SKM-1 (cell line): Measurements from ENCODE around the gene WNT11.

Source experiments
- DNase-seq: peaks from one replicate; lab custom pipeline; 2025; ENCODE audit not compliant: unreplicated experiment; lab: John Stamatoyannopoulos, UW

Gene WNT11

GRCh38 chr11:76219243-76219642 lies 12.9 kb upstream of the WNT11 start:
- no peak for DNase-seq

DNA sequence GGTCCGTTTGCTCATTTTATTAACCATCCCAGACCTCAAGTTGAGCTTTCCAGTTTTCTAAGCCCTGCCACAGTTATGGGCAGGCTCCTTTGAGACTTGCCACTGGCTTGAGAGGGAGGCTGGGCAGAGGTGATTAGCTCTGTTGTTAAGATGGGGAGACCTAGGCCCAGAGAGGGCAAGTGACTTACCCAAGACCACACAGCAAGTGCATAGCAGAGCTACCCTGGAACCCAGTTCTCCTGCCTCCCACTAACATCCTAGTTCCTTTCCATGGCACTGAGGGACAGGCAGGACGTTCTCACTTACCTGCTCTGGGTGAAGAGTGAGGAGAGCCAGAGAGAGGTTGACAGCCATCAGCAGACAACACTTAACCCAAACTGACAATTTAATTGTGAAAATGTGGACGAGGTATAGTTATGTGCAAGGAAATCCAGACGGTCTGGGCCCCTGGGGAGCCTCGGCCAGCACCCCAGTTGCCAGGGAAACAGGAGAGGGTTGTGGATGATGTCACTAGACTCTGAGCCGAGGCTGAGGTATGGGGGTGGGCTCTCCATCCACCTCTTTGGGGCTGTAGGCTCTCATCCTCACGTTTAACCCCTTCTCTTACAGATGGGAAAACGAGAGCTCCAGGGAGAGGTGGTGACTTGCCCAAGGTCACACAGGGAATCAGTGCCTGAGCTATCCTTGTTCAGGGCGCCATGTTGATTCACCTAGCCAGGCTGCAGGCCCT lies 12.3 kb upstream of the WNT11 start:
- DNase-seq = no peak

DNA sequence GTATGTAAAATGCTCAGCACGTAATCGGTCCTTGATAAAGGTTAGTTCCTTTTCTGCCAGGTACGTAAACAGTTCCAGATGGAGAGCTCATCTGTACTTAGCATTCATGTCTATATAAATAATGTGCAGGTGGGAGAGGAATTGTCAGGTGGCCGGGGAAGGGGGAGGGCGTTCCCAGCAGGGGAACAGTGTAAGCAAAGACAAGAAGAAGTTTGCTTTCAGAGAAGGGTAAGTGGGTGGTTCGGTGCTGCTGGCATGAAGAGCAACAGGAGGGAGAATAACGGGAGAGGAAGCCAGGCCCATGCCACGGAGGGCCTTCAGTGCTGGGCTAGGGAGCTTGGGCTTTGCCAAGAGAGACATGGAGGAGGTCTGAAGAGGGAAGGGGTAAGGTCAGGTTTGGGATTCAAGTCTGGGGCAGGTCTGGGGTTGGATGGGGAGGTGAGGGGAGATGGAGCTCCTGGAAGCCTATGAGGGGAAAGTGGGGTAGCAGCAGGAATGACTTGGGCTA lies 11.4 kb upstream of the WNT11 start:
- DNase-seq = no peak

DNA sequence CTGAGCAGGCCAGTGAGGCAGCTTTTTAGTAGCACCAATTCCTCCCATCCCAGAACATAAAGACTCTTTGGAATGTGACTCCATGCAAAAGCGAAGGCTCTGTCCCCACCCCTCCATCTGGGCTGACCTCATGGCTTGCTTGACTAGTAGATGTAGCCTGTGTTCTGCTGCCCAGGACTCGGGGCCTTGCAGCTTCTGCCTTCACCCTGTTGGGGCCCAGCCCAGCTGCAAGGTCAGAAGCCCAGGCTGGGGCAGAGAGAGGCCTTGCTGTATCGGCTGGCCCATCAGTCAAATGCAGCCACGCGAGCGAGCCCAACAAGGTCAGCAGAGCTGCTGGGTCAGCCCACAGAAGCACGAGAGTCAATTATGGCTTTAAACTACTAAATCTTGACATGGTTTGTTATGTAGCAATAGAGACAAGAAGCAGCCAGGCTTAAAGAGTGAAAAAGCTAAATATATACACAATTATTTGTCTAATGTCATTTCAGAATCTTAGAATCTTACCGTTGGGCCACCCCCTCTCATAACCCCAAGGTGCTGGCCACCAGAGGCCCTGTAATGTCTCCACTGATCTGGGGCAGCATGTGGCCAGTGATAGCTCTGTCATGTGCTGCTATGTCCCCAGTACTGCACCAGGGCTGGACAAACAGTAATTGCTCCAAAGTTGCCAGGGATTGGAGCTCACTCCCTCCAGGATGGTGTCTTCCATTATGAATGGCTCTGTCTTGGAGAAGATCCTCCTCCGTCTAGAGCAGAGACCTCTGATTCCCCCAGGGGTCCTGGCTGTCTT lies 10.4 kb upstream of the WNT11 start:
- no peak for DNase-seq

GRCh38 chr11:76215941-76216340 lies 9.6 kb upstream of the WNT11 start:
- no peak for DNase-seq

GRCh38 chr11:76214968-76215548 lies 8.8 kb upstream of the WNT11 start:
- peak; percentile 27 for DNase-seq

DNA sequence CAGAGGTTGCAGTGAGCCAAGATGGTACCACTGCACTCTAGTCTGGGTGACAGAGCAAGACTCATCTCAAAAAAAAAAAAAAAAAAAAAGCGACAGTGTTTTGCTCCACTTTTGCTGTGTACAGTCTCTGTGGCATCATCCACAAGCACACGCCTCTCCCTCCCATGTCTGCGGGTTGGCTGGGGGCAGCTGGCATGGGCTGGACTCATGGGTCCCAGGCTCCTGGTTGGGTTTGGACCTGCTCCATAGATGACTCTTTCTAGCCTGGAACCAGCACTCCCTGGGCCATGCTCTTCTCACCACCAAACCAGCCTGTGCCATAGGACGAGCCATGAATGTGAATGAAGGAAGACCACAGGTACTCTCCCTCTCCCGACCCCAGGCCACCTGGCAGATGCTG lies 7.9 kb upstream of the WNT11 start:
- no peak for DNase-seq

DNA sequence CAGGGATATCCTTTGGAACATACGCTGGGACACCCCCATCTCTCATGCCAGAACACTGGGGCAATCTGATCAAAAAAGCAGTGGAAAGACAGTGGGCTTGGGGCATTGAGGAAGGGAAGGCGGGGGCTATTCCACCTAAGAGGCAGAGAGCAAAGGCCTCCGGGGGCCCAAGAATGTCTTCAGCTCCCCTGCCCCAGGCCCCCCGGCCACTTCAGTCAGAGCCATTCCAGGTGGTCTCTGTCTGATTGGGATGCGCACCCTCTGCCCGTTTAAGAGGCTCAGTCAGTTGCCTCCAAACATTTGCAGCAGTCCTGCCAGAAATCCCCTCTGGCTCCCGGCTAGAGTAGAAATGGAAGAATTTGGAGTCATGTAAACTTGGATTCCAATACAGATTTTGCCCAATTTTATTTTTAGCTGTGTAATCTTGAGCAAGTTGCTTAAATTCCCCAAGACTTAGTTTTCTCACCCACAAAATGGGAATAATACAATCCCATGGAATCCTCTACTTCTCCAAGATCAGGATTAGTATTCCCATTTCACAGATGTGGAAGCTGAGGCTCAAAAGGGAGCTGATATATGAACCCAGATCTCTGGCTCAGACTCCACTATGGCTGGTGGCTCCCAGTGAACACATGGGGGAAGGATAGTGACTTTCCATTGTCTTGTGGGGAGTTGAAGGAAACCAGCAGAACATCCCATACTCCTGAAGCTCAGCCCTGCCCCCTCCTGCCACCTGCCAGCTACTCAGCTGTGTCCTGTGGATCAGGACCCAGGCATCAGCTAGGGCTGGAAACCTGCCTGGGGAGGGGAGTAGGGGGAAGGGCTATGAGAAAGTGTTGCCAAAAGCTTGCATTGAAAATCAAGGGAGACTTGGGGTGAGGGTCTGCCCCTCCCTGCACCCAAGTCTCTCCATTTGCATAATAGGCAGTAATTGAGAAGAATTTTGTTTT lies 6.1 kb upstream of the WNT11 start:
- DNase-seq = no peak

- no peak for DNase-seq
These were observed 4.9 kb upstream of the WNT11 start for GRCh38 chr11:76210931-76211851.

GRCh38 chr11:76209973-76210930 lies 4.0 kb upstream of the WNT11 start:
- DNase-seq = no peak

GRCh38 chr11:76209375-76209972 lies 3.2 kb upstream of the WNT11 start:
- no peak for DNase-seq

- peak; percentile 62 for DNase-seq
These were observed 2.4 kb upstream of the WNT11 start for GRCh38 chr11:76208438-76209374.

DNA sequence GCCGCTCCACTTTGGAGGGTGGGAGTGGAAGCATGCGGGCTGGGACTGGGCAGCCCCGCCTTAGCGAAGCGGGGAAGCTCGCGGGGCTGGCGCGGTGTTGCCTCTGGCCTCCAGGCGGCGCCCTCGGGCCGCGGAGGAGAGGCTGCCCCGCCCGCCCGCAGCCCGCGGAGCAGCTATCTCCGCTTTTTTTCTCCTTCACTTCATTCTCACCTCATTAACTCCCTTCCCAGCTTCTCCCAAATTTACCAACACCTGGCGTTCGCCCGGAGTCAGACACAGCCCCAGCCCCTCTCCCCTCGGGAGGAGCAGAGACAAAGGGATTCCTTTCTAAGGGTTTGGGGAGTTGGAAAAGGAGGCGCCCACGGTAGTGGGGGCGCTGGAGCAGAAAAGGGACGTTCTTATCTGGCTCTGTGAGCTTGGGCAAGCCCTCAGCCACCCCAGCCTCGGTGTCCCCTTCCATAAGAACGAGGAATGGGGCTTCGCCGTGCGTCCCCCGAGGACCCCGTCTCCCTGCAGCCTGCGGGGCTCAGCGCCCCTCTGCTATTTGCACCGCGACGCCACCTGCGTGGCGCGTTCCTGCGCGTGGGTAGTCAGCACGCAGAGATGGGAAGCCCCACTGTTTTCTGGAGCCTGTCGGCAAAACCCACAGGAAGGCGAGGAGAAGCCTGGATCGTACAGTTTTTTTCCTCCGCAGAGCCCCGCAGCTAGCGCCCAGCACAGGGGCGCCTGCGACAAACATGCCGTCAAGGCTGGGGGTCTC lies 1.5 kb upstream of the WNT11 start:
- DNase-seq = peak; percentile 71

DNA sequence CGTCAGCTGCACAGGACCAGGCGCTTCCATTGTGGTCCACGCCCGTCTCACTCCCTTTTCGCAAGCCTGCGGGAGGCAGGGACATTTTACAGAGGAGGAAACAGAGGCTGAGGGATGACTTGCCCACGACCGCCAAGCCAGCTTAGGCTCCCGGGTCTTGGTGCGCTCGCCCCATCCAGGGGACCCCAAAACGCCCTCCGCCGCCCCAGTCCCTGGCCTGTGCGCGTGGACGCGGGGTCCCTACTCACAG lies 300 bp downstream of the WNT11 start:
- DNase-seq = no peak

DNA sequence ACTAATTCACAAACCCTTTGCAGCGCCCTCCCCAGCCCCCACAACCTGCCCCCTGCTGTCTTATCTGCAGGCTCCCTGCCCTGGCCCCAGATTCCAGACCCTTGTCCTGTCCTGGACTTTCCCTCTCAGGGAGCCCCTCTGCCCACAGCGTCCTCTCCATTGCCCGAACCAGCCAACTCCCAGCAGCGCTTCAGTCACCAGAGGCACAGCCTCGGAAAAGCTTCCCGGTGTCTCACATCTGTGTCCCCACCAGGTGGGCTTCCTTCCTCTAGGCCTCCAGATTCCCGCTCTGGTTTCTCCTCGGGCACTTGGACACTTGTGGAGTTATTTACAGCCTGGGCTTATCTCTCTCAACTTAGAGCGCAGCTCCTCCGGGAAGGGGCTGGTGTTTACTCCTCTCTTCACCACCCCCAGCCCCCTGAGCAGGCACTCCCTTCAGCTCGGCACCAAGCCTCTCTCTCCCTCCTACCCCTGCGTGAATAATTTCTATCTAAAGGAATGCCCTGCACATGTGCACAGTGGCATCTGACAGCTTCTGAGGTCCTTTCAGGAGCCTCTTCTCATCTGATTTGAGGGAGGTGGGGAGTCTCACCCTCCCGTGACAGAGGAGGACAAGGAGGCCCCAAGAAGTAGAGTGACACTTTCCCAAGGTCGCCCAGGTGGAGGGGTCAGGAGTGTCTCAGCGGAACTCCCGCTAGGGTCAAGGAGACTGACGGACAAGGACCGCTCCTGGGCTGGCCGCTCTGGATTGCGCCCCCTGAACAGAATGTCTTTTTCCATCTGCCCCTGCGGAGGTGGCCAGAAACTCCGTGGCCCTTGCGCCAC lies 838 bp downstream of the WNT11 start:
- no peak for DNase-seq

DNA sequence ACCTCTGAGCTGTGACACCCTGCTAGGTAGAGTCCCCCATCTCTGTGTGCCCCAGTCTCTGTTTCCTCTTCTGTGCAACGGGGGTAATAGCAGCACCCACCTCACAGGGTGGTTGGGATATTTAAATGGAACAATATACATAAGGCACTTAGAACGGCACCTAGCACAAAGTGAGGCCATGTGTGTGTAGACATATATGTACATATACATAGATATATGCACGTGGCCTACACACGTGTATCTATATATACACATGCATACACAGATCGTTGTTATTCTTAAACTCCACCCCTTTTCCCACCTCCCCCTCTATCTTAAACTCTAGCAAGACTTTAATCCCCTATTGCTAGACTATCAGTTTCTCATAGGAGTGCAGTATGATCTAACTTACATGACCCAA lies 2.4 kb downstream of the WNT11 start:
- no peak for DNase-seq
